A673 (cell line): ENCODE results near the gene PMIS2. TPM values are rescaled to one million over a fixed set of nuclear protein-coding genes. Genes with fewer than 3 reads are reported as not detected.

ENCODE experiments used
- BruUV-seq: library from RNA; stranded (reverse); fragments of 400-500 nt; replicated peaks from 2 replicates; lab custom pipeline; 2021; lab: Mats Ljungman, UMichigan
- CTCF ChIA-PET: fragments of 300-600 bp; sonication (Branson Sonifier 250); formaldehyde crosslinking; loops from one replicate; lab custom pipeline; 2022; ENCODE audit warnings: antibody characterized with exemption; lab: Charles Lee
- POLR2A ChIA-PET: fragments of 300-600 bp; sonication (Branson Sonifier 250); formaldehyde crosslinking; loops from one replicate; lab custom pipeline; 2022; ENCODE audit warnings: antibody characterized with exemption; ENCODE audit not compliant: low non-redundant PET; lab: Charles Lee
- DNase-seq: peaks from one replicate; pipeline ENCODE4 v3.0.0-alpha.2; 2015; ENCODE audit warnings: low spot score
- H3K27ac ChIP-seq: fragments of 200-600 bp; sonication (generic); 2 replicates; pipeline ENCODE4 v1.5.1; 2016; ENCODE audit warnings: mixed run types, low read depth, mild to moderate bottlenecking, mixed read lengths, antibody characterized with exemption, low read length; ENCODE audit not compliant: poor library complexity, severe bottlenecking
- H3K27me3 ChIP-seq: fragments of 200-600 bp; sonication (generic); replicated peaks from 2 replicates; pipeline ENCODE4 v1.6.1; 2017; ENCODE audit warnings: mixed run types, low read depth, mild to moderate bottlenecking, mixed read lengths, antibody characterized with exemption, low read length; ENCODE audit not compliant: insufficient read depth, poor library complexity
- H3K36me3 ChIP-seq: fragments of 200-600 bp; sonication (generic); 2 replicates; pipeline ENCODE4 v1.6.1; 2016; ENCODE audit warnings: mixed run types, mild to moderate bottlenecking, mixed read lengths, antibody characterized with exemption, low read length; ENCODE audit not compliant: insufficient read depth, poor library complexity, severe bottlenecking
- H3K4me1 ChIP-seq: fragments of 200-600 bp; sonication (generic); 2 replicates; pipeline ENCODE4 v1.6.1; 2017; ENCODE audit warnings: mixed run types, mild to moderate bottlenecking, mixed read lengths, antibody characterized with exemption, low read length; ENCODE audit not compliant: insufficient read depth, poor library complexity, severe bottlenecking
- H3K4me3 ChIP-seq: fragments of 200-600 bp; sonication (generic); 2 replicates; pipeline ENCODE4 v1.5.1; 2016; ENCODE audit warnings: low read depth, mixed run types, mild to moderate bottlenecking, mixed read lengths, low read length; ENCODE audit not compliant: poor library complexity, severe bottlenecking
- H3K9me3 ChIP-seq: fragments of 200-600 bp; sonication (generic); 2 replicates; pipeline ENCODE4 v1.6.1; 2016; ENCODE audit warnings: mixed run types, low read depth, mild to moderate bottlenecking, mixed read lengths, antibody characterized with exemption, low read length; ENCODE audit not compliant: poor library complexity, severe bottlenecking
- CTCF ChIP-seq: fragments of 300-800, 200-600 bp; sonication (generic); conservative IDR thresholded peaks from 2 replicates; pipeline ENCODE4 v1.5.1; 2017; ENCODE audit warnings: low read depth, mild to moderate bottlenecking, antibody characterized with exemption, low read length, moderate library complexity, mixed read lengths
- EZH2 ChIP-seq: fragments of 200-600 bp; sonication (generic); IDR thresholded peaks from 2 replicates; pipeline ENCODE4 v1.6.1; 2017; ENCODE audit warnings: borderline replicate concordance, low read depth, mild to moderate bottlenecking, mixed read lengths, antibody characterized with exemption, low read length; ENCODE audit not compliant: poor library complexity, severe bottlenecking
- intact Hi-C: fragments of 100-400 bp; cut with micrococcal nuclease; formaldehyde crosslinking; loops from one replicate; pipeline ENCODE4 v1.10.0; 2022; ENCODE audit not compliant: unreplicated experiment
- total RNA-seq: library from RNA; stranded (reverse); gene quantifications from 2 replicates; pipeline ENCODE4 v1.2.3, GENCODE V29; 2021

The PMIS2 gene
- total RNA-seq, 1 experiment from 2014 or later: not detected

GRCh38 chr19:35618857-35619256 lies 32.9 kb downstream of the PMIS2 start:
- intact Hi-C loops: no loop called here
- H3K27me3 ChIP-seq: no peaks in the 10 kb centered on the region
- TF ChIP-seq CTCF (no peak), EZH2 (no peak)
- no peak overlapping the region for H3K4me3 ChIP-seq
- no peaks in the 10 kb centered on the region for H3K4me1 ChIP-seq
- ChIA-PET POLR2A (no interaction called here), CTCF (no interaction called here)
- no peak overlapping the region for H3K27ac ChIP-seq
- H3K9me3 ChIP-seq: no peaks in the 10 kb centered on the region
- DNase-seq: no peak
- BruUV-seq: no TSS peak
- H3K36me3 ChIP-seq: no peaks in the 10 kb centered on the region

DNA sequence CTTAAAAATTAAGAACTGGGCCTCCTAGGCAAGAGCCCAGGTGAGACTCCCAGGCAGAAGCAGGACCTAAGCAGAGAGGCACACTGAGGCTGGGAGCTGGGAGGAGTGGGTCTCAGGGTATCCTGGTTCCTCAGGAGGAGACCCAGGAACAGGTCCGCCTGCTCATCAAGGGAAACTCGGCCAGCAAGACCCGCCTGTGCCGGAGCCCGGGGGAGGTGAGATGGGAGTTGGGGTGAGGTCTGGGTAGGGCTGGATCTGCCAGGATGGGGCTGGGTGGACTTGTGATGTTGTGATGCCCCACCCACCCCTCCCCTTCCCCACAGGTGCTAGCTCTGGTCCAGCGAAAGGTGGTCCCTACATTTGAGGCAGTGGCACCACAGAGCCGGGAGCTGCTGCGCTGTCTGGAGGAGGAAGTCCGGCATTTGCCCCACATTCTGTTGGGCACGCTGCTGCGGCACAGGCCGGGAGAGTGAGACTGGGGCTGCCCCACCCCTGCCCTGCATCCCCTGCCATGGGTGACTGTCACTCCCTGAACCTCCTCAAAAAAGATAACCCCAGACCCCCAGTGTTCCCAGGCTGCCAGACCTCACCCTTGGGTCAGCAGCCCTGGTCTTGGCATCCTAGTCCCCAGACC lies 33.4 kb downstream of the PMIS2 start:
- CTCF ChIA-PET: no interaction called here
- Histone ChIP-seq H3K36me3 (no peaks in the 10 kb centered on the region), H3K27me3 (no peaks in the 10 kb centered on the region), H3K27ac (no peak overlapping the region), H3K4me3 (no peak overlapping the region), H3K4me1 (no peaks in the 10 kb centered on the region), H3K9me3 (no peaks in the 10 kb centered on the region)
- DNase-seq: no peak
- BruUV-seq: no TSS peak
- no peak for TF ChIP-seq EZH2
- no peak for TF ChIP-seq CTCF
- POLR2A ChIA-PET: no interaction called here
- intact Hi-C loops: no loop called here

GRCh38 chr19:35620001-35620400 lies 34.0 kb downstream of the PMIS2 start:
- DNase-seq: no peak
- Histone ChIP-seq H3K9me3 (no peaks in the 10 kb centered on the region), H3K36me3 (no peaks in the 10 kb centered on the region), H3K4me3 (no peak overlapping the region), H3K4me1 (no peaks in the 10 kb centered on the region), H3K27ac (no peak overlapping the region), H3K27me3 (no peaks in the 10 kb centered on the region)
- BruUV-seq: no TSS peak
- CTCF ChIA-PET: no interaction called here
- intact Hi-C loops: no loop called here
- POLR2A ChIA-PET: no interaction called here
- TF ChIP-seq CTCF: no peak
- no peak for TF ChIP-seq EZH2
